Suppressor macrophage (primary cell): Measurements from ENCODE around the gene PLIN5.

Experiments
- DNase-seq, 4 experiments: peaks; one replicate each; pipeline ENCODE4 v3.0.0-alpha.2; 2020 to 2022
- total RNA-seq, 17 experiments: gene quantifications; one replicate each; lab custom pipeline; 2026; ENCODE audit warnings: mixed read lengths in 6 of 17, inconsistent platforms in 3 of 17; lab: John Stamatoyannopoulos, UW

The PLIN5 gene
- 0 to 1.9 (median 0) reads per million in 17 experiments for total RNA-seq

GRCh38 chr19:4534836-4535658 is at the start of gene PLIN5:
TSS of gene PLIN5 (minus strand) at chr19:4535224. CDS start at chr19:4534074, 1,150 bp downstream.
- DNase-seq: peak; percentile 46 to 80 (median 56)

GRCh38 chr19:4583961-4584669 is 49.1 kb upstream of the PLIN5 start:
- peak in 2 of 4 experiments; percentile 29 to 57 for DNase-seq

GRCh38 chr19:4582980-4583842 is 48.2 kb upstream of the PLIN5 start:
- no peak for DNase-seq

GRCh38 chr19:4581666-4582553 is 46.9 kb upstream of the PLIN5 start:
- DNase-seq: peak in 1 of 4 experiments; percentile 57

- no peak for DNase-seq
Measured at GRCh38 chr19:4580961-4581665, 46.1 kb upstream of the PLIN5 start.

GRCh38 chr19:4580021-4580901 is 45.2 kb upstream of the PLIN5 start:
- peak in 2 of 4 experiments; percentile 23 to 51 for DNase-seq

- DNase-seq: no peak
Measured at GRCh38 chr19:4579389-4579788, 44.4 kb upstream of the PLIN5 start.

- no peak for DNase-seq
Measured at GRCh38 chr19:4578552-4579248, 43.7 kb upstream of the PLIN5 start.

GRCh38 chr19:4577020-4577782 is 42.2 kb upstream of the PLIN5 start:
- DNase-seq: peak in 2 of 4 experiments; percentile 26 to 34

- DNase-seq: peak; percentile 70 to 86 (median 77)
Measured at GRCh38 chr19:4576016-4576933, 41.3 kb upstream of the PLIN5 start.

- DNase-seq: peak in 1 of 4 experiments; percentile 41
Measured at GRCh38 chr19:4575267-4576015, 40.4 kb upstream of the PLIN5 start.

- DNase-seq: no peak
Measured at GRCh38 chr19:4573682-4574081, 38.7 kb upstream of the PLIN5 start.

- DNase-seq: no peak
Measured at GRCh38 chr19:4571305-4571917, 36.4 kb upstream of the PLIN5 start.

GRCh38 chr19:4570916-4571304 is 35.9 kb upstream of the PLIN5 start:
- no peak for DNase-seq

GRCh38 chr19:4570402-4570801 is 35.4 kb upstream of the PLIN5 start:
- DNase-seq: no peak

GRCh38 chr19:4568886-4569285 is 33.9 kb upstream of the PLIN5 start:
- peak; percentile 71 to 85 (median 79) for DNase-seq
